ENCODE data around the gene DNAH11.

GRCh38 chr7:21702303-21702702 is 159.5 kb downstream of the DNAH11 start:
- TF ChIP-seq CTCF (IDR thresholded peaks at IDR 0.05) (no peak), SIN3A (IDR thresholded peaks at IDR 0.05; ENCODE audit: borderline replicate concordance, insufficient read depth, low read depth, low read length) (no peak), REST (IDR thresholded peaks at IDR 0.05; ENCODE audit: insufficient read depth in 1 of 2, low read depth in 2 of 2, low read length in 1 of 2) (no peak), TCF7L2 (IDR thresholded peaks at IDR 0.05; ENCODE audit: low read depth, low read length) (no peak), POLR2AphosphoS5 (IDR thresholded peaks at IDR 0.05; ENCODE audit: low read depth, low read length) (no peak)

Data from Panc1 (cell line).